Fibroblast of skin of scalp (primary cell): ENCODE measurements around the gene PPFIA2.

Experiments used
- DNase-seq: peaks from one replicate; pipeline ENCODE4 v3.0.0-alpha.2; 2013

PPFIA2 gene

DNA sequence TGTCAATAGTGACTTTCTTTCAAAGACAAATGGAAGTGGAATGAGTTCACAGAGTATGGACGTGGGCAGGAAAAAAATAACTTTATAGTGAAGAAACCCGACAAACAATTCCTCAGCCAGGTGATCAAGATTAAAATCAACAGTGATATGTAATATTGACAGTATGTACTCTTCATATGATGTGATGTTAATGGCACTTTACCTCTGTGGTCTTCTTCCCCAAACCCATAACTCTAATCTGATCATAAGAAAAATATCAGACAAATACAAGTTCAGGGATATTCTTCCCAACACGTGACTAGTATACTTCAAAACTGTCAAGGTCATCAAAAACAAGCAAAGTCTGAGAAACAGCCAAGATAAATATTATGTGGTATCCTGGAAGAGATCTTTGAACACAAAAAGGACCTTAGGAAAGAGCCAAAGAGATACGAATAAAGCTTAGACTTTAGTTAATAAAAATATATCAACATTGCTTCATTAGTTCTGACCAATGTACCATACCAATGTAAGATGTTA, 215.5 kb downstream of the PPFIA2 start:
- no peak for DNase-seq

DNA sequence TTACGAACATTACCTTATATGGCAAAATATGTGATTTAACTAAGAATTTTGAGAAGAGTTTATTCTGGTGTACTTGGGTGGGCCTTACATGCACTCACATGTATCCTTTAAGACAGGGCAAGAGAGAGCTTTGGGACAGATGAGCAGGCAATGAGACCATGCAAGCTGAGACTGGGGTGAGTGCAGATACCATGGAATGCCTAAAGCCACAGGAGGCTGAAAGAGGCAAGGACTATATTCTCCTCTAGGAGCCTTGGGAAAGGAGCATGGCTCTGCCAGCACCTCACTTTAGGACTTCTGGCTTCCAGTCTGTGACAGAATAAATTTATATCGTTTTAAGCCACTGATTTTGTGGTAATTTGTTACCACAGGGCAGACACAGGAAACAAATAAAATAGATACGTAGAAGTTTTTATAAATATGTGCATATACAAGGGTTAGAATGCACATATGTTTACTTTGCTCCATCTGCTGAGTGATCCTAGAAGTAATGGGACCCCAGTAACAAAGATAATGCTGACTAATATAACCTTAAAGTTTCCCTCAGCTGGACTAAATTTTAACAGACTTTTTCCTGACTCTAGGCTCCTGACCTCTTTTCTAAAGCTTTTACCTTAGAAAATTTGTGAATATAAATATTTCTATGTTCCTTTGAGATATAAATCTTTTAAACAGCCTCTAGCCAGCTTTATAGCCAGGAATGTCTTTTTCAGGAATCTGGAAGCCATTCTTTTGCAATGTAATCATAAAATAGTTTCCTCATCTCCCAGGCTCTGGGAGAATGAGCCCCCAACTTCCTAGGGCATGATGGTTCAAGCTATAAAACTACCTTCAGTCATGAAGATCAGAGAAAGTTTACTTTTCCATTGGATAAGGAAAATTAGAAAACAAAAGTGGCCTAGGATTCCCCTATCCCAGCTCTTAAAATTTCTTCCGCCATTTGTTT, 216.8 kb downstream of the PPFIA2 start:
- DNase-seq, result peak; percentile 34

DNA sequence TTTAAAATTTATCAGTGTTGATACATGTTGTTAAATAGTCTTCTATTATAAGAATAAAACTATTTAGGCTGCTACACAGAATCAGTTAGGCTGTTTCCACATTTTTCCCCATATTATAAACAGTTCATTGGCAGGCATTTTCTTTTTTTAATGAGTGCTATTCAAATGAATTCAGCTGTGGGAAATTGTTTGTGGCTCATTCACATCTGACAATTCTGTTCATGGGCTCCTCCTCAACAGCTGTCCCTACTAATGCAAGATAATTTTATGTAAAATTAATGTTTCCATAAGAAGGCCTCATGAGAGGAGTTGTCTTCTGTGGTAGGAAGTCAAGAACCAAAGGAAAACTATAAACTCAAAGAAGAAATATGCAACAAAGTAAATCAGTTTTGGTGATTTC, 218.0 kb downstream of the PPFIA2 start:
- no peak for DNase-seq

DNA sequence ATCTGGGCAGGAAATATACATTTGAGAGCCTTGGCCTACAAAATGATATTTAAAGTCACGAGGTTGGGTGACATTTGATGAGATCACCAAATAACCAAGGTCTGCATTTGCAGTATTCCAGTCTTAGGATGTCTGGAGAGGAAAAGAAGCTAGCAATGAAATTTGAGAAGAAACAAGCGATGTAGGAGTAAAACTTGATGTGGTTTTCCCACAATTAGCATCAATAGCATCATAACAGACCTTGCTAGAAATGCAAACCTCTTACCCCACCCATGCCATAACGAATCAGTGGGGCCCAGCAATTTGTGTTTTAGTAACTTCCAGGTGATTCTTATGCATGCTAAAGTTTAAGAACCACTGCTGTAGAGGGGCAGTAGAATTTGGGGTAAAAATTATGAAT, 219.9 kb downstream of the PPFIA2 start:
- no peak for DNase-seq

DNA sequence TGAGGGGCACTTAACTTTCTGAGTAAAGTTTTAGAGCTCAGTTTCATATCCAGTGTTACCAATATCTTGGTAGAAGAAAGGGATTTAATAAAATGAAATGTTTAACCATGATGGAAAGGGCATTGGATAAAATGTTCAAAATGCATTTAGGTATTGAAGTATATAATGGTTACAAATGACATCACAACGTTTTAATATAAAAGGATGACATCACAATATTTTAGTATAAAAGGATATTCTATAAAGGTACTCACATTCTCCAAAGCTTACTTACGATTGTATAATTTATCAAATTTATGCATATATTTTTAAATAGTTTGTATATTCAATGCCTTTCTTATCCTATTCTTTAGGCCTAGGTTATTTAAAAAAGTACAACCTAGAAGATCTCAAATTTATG, 226.1 kb downstream of the PPFIA2 start:
- DNase-seq, result no peak

DNA sequence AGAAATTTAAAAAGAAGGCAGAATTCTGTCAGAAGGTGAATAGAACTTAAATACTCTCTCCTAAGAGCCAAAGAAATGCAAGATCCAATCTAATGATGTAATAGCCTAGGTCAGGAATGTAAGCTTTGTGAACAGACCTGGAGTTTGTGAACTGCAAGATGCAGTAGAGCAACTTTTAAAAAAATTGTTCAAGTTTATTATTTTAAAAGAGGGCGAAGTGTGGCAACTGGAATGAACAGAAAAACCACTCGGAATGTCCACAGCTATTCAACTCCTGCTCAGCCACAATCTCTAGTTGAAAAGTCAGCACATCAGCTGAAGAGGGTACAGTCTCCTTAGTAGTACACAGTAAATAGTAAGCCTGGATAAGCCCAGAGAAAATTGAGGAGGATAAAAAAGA, 228.8 kb downstream of the PPFIA2 start:
- DNase-seq, result peak; percentile 1

DNA sequence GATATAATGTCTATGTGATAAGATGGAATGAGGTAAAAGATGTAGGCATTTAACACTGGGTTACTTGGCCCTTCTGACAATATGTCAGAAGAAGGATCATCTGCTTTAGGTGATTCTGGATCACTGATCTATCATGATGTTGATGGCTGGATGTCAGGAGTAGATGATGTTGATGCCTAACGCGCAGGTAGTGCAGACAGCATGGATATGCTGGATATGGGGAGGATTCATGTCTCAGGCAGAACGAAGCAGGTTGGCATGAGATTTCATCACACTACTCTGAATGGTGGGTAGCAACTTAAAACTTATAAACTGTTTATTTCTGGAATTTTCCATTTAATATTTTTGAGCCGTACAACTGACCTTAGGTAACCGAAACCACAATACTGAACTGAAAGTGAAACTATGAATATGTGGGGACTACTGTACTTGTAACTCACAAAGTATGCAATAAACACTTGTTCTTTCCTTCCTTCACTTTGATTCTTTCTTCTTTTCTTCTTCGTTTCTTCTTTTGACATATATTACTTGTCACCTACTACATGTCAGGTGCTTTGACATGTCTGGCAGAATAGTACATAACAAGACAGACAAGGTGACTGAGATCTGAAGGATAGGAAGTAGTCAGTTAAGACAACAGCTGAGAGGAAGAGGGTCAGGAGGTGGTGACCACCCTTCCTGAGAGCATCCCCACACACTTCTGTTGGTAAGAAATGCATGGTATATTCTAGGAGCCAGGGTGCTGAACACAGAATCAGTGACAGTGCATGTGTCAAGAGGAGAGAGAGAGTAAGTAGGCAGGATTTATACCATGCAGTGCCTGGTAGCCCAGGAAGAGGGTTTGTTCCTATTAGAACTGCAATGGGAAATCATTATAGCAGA, 238.8 kb downstream of the PPFIA2 start:
- DNase-seq, result no peak

DNA sequence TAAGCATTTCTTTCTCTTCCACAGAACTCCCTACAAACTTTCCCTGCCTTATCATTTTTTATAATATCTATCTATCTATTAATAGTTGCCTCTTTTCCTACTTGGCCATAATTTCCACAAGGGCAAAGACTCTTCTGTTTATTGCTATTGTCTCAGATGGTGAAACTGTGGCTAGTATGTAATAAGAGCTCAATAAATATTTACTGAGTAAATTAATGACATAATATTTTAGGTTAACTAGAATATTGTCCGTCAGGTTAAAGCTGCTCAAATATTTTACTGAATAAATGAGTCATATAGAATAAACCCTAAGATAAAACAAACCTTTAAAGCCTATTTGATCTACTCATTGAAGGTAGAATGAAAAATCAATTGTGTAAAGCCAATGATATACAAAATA, 240.5 kb downstream of the PPFIA2 start:
- DNase-seq, result no peak

DNA sequence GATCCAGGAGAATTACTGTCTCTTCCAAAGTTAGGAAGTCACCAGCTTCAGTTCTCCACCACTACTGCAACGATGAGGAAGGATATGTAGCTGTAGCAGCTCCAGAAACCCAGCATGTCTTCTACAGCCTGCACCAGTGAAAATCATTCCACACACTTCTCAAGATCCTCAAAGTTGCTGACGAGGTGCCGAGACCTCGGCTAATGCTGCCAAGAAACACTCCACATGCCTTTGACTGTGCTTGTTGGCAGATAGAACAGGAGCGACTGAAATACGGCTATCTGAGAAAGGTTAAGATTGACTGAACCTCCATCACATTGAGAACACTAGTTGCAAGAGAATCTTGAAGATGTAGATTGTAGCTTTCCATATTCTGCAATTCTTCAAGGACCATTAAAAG, 241.9 kb downstream of the PPFIA2 start:
- no peak for DNase-seq

DNA sequence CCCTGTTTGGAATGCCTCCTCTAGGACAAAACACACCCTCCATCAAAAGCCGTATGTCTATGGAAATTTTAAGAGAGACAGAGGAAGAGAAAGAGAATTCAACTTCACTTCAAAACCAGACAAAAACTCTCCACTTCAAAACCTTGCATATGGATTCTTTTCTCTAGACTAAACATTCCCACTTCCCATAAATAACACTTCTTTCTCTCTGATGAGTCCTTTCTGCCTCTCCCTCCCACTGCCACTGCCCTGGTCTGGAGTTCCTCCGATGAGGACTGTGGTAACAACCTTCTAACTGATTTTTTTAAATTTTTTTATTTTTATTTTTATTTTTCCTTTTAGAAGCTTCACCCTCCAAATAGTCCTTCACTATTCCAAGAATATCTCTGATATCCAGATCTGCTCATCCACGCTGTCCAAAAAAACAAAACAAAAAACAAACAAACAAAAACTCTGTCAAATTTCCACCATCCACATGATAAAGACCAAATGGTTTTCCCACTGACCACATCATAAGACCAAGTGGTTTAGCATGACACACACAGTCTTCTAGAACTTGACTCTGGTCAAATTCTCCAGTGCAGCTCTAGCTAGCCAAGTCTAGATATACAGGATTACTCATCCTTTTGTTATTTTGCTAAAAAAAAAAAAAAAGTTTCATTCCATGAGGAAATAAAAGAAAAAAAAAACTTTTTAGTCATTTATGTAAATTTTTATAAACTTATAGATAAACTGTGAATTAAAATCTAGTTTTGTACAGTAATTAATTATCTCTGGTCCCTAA, 256.0 kb downstream of the PPFIA2 start:
- DNase-seq, result peak; percentile 82

DNA sequence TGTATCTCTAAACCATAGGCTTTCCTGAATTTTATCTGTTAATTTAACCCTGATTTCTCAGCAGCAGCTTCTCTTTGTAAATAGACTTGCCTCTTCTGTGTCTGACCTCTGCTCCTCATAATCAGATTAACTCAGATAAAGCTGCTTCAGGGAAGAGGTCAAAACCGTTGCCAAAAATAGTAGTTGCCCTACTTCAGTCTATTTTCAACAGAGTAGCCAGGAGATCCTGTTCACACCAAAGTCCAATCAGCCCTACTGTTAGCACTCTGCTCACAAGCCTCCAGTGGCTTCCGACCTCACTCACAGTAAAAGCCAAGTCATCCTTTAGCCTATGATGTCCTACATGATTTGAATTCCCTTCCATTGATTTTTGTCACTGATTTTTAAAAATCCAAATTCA, 258.4 kb downstream of the PPFIA2 start:
- no peak for DNase-seq

DNA sequence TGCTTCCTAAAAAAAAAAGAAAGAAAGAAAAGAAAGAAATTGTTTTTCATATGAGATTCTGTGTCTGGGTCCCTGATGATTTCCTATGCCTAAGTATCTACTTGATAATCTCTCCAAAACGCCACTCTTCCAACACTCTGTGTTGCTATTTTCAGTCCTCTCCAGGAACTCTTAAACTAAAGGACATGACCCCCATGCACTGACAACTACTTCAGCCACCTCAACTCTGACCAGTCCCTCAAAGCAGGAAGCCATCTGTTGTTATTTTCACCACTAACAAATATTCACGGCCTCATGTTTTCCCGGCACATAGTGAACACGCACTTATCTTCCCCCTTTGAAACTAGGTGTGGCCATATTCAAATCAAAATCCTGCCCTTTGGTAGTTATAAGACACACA, 259.3 kb downstream of the PPFIA2 start:
- no peak for DNase-seq

DNA sequence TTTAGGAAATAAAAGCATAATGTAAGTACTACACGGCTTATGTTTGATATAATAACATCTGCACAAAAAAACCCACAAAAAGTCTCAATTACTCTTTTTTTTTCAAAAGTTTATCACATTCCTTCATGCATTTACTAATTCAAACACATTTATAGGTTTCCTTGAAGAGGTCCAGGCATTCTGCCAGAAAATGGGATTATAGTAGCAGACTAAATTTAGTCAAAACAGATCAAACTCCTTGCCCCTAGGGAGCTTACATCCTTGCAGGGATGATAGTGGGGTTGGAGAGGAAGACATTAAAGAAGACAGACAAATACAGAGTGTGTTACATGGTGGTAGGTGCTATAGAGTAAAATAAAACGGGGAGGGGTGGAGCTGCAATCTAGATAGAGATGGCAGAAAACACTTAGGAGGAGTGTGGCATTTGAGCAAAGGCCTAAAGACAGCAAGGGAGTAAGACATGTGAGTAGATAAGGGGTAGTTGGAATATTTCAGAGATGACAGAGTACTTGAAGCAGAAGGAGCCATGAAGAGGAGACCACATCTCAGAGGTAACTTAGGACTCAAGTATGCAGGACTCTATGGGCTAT, 266.9 kb downstream of the PPFIA2 start:
- DNase-seq, result peak; percentile 40

DNA sequence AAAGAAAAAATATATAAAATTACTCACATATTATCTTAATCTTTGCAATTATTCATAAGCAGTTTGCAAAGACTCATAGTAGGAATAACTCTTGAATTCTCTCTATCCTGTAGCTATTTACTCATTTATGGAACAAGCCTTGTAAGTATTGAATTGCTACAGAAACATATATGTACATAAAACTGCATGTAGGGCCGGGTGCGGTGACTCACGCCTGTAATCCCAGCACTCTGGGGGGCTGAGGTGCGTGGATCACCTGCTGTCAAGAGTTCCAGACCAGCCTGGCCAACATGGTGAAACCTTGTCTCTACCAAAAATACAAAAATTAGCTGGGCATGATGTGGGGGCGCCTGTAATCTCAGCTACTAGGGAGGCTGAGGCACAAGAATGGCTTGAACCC, 286.2 kb downstream of the PPFIA2 start:
- no peak for DNase-seq

DNA sequence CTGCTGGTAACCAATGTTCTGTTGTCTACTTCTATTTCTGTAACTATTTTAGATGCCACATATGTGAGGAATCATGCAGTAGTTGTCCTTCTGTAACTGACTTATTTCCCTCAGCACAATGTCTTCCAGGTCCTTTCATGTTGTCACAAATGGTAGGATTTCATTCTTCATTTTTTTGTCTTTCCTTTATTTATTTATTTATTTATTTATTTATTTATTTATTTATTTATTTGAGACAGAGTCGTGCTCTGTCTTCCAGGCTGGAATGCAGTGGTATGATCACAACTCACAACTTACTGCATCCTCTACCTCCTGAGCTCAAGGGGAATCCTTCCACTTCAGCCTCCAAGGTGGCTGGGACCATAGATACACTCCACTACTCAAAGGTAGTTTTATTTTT, 288.2 kb downstream of the PPFIA2 start:
- no peak for DNase-seq

DNA sequence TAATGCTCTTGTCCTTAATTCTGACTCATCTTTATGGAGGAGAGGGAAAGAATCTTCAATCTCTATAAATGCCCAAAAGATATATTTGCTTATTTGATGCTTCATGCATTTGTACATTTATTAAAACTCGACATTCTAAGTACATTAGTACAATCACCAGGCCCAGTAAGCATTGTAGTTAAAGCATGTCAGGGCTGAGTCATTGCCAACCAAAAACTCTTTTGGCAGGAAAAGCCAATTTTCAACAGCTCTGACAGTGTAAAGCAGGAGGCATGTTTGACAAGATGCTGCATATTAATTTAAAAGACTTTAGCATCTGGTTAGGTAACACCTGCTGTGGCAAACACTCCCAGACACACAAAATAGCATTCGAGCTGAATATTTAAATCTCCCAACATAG, 290.9 kb downstream of the PPFIA2 start:
- peak; percentile 53 for DNase-seq

DNA sequence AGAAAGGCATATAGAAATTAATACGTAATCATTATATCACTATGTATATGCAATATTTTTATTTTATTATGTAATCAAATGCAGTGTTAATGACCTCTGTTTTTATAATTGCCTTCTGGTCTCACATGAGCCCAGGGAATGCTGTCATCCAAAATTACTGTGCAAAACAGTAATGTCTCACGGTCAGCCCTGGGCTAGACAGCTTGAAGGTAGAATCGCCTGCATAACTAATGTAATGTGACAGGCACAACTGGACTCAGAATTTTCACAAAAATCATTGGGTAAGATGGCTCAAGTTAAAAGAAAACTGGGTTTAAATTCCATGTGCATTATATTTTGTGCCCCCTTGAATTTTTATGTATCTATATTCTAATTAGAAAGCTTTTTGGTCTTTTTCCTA, 293.3 kb downstream of the PPFIA2 start:
- DNase-seq, result no peak

DNA sequence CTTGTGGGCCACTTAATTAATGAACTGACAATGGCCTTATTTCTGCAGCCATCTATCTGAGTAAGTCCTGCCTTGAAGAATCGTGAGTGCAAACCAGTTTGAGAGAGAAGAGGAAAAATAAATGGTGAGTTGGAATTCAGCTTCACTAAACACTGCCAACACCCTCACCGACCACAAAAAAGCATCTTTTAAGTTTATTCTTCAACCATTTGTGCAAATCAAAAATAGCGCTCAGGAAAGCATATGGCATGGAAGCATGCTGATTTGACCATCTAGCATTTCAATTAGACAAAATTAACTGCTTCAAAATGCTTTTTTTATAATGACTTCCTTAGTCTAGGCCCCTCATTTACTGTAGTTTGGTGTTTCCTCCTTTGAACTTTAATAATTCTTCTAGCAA, 294.0 kb downstream of the PPFIA2 start:
- no peak for DNase-seq

DNA sequence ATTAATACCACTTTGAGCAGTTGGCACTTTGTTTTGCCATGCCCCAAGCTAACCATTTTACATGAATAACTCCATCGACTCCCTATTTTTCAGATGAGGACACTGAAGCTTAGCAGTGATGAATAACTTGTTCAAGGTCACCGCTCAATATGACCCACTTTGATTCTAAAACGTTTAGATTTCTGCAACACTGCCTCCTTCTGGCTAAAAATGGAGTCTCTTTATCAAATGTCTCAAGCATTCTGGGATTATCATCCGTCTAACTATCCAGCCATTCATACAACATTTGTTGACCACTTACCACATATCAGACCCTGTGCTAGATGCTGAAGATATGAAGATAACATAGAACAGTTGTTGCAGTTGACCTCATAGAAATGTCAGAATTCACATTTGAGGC, 298.0 kb downstream of the PPFIA2 start:
- no peak for DNase-seq

DNA sequence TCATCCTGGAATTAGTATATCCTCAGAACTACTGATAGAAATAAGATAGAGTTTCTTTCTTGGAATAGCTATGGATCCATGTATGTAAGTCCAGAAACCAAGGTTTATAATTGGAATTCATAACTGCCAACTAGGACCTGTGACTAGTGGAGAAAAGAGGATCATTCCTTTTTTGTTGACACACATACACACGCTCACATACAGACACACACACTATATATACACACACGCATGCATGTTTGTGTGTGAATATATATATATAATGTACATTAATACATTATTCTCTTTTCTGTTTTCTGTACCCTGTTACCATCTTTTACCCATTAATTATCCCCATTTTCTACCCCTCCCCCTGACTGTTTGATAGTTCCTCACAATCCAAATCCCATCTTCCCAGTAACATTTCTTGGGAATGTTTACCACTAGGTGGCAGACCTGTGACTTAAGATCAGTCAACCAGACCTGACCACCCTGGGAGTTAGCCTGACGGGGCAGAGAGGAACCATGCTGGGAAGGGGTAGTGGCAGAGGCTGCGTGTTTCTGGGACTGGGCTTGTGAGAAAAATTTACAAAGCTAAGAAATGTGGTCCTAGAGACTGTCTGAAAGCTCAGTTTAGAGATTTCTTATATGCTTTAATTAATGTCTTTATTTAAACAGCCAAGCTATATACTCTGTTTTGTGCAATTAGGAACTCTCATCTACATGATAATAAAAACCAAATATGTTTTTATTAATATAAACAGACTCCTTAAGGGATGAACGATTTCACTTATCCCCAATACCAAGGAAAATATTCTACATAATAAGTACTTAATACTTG, 308.0 kb downstream of the PPFIA2 start:
- peak; percentile 77 for DNase-seq

DNA sequence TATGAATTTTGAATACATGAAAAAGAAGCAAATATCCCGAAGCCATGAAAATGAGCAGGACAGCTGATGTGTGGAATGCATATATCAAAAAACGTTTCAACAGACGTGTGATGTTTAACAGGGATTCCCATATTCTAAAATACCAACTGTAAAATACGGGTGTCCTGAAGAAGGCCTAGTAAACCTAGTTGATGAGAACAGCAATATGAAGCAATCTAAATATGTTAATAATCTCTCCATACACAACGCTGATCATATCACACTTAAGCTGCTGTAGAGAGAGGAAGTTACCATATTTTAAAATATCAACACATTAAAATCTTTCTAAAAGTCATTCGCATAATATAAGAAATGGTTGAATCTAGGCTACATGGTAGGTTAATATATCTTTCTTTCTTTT, 317.5 kb downstream of the PPFIA2 start:
- DNase-seq, result no peak
